GM12875 (cell line): ENCODE measurements around the gene ZBTB21.
"Not testable (repeated sequence)": the region's sequence is repeated elsewhere in the genome, so short reads cannot be mapped to it uniquely, and the experiment has no call there.

Experiments
- H3K4me3 ChIP-seq: one replicate; pipeline ENCODE4 v1.5.1; 2011; ENCODE audit warnings: low read depth, low read length, control low read depth
- CTCF ChIP-seq: IDR thresholded peaks from 2 replicates; pipeline ENCODE4 v1.5.1; 2011; ENCODE audit warnings: low read depth, mild to moderate bottlenecking, control low read depth, inconsistent platforms, low read length, moderate library complexity, borderline replicate concordance; ENCODE audit not compliant: insufficient read depth

The ZBTB21 gene

GRCh38 chr21:42003051-42003461 lies 7.1 kb downstream of the ZBTB21 start:
- H3K4me3 ChIP-seq, result no peak overlapping the region
- TF ChIP-seq CTCF, result no peak

GRCh38 chr21:42002421-42002958 lies 7.7 kb downstream of the ZBTB21 start:
- H3K4me3 ChIP-seq, result no peak overlapping the region

DNA sequence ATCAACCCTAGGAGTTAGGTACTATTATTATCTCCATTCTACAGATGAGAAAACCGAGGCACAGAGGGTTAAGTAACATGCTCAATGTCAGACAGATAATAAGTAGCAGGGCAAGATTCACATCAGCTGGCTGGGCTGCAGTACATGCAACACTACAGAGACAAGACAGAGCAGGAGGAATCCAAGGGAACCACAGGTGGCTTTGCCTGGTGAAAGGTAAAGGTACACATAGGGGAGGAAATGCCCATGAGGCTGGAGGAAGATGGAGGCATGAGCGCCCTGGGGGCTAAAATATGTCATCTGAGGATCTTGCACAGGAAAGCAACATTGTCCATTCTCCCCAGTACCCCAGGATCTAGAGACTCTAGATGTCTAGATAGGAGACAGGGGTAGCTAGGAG lies 8.4 kb downstream of the ZBTB21 start:
- H3K4me3 ChIP-seq, result no peak overlapping the region
- no peak for TF ChIP-seq CTCF

More at GRCh38 chr21:42002421-42002958, 7.7 kb downstream of the ZBTB21 start:
- TF ChIP-seq CTCF, result no peak

DNA sequence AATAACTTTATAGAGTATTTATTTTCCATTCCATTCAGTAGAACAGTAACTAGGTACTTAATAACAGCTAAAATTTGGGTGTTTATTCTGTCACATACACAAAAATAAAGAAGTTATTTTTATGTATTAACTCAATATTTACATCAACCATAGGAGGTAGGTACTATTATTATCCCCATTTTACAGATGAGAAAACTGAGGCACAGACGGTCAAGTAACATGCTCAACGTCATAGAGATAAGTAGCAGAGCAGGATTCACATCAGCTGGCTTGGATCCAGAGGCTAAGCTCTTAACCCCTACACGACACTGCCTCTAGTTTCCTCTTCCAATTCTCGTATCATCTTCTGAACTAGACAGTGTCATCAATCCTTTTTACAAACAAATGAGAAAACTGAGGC lies 9.3 kb downstream of the ZBTB21 start:
- no peak overlapping the region for H3K4me3 ChIP-seq
- TF ChIP-seq CTCF, result no peak

GRCh38 chr21:41997657-41998056 lies 12.5 kb downstream of the ZBTB21 start:
- no peak overlapping the region for H3K4me3 ChIP-seq
- no peak for TF ChIP-seq CTCF

DNA sequence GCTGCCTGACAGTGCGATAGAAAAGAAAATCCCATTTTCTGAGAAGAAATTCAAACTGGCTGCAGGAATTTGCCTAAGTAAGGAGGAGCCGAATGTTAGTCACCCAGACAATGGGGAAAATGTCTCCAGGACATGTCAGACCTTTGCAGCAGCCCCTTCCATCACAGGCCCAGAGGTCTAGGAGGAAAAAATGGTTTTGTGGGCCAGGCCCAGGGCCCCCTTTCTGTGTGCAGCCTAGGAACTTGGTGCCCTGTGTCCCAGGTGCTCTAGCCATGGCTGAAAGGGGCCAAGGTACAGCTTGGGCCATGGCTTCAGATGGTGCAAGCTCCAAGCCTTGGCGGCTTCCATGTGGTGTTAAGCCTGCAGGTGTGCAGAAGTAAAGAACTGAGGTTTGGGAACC lies 14.6 kb downstream of the ZBTB21 start:
- H3K4me3 ChIP-seq, result no peak overlapping the region
- no peak for TF ChIP-seq CTCF

DNA sequence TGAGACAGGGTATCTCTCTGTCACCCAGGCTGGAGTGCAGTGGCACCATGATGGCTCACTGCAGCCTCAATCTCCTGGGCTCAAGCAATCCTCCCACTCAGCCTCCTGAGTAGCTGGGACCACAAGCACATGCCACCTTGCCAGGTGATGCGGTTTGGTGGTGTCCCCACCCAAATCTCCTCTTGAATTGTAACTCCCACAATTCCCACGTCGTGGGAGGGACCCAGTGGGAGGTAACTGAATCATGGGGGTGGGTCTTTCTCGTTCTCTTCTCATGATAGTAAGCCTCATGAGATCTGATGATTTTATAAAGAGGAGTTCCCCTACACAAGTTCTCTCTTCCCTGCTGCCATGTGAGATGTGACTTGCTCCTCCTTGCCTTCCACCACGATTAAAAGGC lies 15.5 kb downstream of the ZBTB21 start:
- H3K4me3 ChIP-seq, result not testable (repeated sequence)

GRCh38 chr21:41993744-41994143 lies 16.4 kb downstream of the ZBTB21 start:
- TF ChIP-seq CTCF, result no peak
- no peak overlapping the region for H3K4me3 ChIP-seq
